CD4-positive, alpha-beta T cell treated with Interleukin-4 for 4 hours (primary cell): ENCODE measurements around the gene TJP3.

ENCODE experiments used
- DNase-seq: peaks from one replicate; pipeline ENCODE4 v3.0.0-alpha.2; 2020

Gene TJP3

GRCh38 chr19:3671680-3672574, 36.3 kb upstream of the TJP3 start:
- DNase-seq: peak; percentile 26

DNA sequence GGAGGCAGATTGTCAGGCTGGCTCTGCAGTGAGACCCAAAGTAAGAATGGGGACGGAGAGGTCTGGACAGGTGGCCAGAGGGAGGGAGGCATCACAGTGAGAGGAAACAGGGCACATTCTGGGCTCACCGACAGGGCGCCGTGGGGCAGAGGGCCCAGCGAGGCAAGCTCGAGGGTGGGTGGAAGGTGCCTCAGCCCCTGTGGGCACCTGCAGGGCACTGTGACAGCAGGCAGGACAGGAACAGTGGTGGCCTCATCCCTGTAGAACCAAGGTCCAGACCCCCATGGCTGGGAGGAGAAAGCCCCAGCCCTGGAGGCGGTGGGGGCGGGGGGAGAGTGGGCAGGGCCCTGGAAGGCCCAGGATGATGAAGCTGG, 35.6 kb upstream of the TJP3 start:
- no peak for DNase-seq

GRCh38 chr19:3672993-3673392, 35.2 kb upstream of the TJP3 start:
- no peak for DNase-seq

DNA sequence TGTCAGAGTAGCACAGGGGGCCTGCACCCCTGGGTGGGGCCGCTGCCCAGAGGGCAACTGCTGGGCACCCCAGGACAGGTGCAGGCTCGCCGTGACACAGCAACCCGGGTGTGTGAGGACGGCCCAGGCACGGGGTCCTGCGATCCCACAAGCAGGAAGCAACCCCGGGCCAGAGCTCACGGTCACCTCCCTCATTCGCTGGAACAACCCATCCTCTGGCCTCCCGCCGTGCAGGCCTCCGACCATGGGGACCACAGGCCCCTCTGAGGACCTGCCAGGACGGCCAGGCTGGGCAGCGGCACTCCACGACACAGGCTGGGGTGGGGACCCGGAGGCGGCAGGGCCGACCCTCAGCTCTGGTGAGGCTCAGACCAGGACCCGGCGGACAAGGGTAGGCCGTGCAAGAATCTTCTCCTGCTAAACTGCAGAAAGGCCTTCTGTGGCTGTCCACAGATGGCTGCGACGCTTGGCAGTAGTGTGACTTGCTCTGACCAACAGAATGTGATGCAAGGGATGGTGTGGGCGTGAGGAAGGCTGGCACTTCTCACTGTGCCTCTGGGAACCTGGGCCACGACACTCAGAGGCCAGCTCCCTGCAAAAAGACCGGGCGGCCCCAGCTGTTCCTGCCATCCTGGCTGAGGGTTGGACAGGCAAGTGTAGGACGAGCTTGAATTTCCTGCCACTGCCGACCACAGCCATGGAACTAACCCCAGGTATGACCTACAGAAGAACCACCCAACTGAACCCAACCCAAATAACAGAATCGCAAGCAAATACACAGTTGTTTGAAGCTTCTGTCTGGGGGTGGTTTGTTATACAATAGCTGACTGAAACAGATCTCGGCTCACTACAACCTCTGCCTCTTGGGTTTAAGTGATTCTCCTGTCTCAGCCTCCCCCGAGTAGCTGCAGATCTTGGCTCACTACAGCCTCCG, 34.4 kb upstream of the TJP3 start:
- DNase-seq: no peak

GRCh38 chr19:3674784-3675543, 33.2 kb upstream of the TJP3 start:
- no peak for DNase-seq

DNA sequence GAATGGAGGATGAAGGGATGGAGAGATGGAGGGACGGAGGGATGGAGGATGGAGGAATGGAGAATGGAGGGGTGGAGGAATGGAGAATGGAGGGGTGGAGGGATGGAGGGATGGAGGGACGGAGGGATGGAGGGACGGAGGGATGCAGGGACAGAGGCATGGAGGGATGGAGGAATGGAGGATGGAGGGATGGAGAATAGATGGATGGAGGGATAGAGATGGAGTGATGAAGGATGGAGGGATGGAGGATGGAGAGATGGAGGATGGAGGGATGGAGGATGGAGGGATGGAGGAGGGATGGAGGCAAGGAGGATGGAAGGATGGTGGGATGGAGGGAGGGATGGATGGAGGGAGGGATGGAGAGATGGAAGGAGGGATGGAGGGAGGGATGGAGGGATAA, 30.0 kb upstream of the TJP3 start:
- DNase-seq: no peak

GRCh38 chr19:3679138-3679537, 29.0 kb upstream of the TJP3 start:
- DNase-seq: no peak

GRCh38 chr19:3679581-3679980, 28.6 kb upstream of the TJP3 start:
- no peak for DNase-seq

DNA sequence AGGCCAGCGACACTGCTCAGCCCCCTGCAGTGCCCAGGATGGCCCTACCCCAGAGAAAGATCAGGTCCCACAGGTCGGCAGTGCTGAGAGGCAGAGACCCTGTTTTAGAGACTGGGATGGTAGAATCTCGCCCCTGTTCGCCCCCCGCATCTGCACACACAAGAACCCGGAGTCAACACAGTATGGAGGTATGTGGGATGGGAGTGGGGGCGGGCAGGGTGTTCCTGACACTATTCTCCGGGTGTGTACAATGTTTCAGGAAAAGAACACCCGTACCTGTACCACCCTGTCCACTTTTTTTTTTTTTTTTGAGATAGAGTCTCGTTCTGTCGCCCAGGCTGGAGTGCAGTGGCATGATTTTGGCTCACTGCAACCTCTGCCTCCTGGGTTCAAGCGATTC, 27.2 kb upstream of the TJP3 start:
- no peak for DNase-seq

DNA sequence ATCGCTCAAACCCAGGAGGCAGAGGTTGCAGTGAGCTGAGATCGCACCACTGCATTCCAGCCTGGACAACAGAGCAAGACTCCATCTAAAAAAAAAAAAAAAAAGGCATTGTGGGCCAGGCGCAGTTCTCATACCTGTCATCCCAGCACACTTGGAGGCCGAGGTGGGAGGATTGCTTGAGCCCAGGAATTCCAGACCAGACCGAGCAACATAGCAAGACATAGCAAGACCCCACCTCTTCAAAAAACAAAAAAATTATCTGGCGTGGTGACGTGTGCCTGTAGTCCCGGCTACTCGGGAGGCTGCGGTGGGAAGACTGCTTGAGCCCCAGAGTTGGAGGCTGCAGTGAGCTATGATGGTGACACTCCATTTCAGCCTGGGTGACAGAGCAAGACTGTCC, 25.9 kb upstream of the TJP3 start:
- no peak for DNase-seq

DNA sequence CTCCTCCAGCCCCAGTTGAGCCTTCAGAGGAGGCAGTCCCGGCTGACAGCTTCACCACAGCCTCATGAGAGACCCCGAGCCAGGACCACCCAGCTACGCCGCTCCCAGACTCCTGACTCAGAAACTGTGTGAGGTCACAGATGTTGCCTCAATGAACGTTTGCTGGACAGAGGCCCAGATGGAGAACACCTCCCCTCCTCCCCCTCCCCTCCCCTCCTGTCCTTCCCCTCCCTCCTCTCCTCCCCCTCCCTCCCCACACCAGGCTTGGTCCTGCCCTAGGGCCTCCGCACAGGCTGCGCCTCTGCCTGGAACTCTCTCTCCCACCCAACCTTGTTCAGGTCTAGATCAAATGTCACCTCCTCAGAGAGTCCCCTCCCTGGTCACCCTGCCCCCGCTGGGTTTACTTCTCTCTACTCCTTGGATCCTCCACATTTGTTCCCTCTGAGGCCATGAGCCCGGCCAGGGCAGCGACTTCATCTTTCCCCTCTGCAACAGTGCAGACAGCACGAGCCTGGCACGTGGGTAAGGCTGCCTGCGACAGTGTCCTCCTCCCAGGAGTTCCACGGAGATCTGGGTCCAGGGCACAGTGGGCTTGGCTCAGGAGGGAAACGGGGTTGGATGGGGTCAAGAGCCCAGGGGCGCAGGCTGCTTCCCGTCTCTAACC, 25.3 kb upstream of the TJP3 start:
- DNase-seq: no peak

GRCh38 chr19:3683405-3684053, 24.7 kb upstream of the TJP3 start:
- DNase-seq: no peak

- no peak for DNase-seq
These were observed 23.9 kb upstream of the TJP3 start for GRCh38 chr19:3684054-3684816.

GRCh38 chr19:3684817-3685410, 23.3 kb upstream of the TJP3 start:
- no peak for DNase-seq

DNA sequence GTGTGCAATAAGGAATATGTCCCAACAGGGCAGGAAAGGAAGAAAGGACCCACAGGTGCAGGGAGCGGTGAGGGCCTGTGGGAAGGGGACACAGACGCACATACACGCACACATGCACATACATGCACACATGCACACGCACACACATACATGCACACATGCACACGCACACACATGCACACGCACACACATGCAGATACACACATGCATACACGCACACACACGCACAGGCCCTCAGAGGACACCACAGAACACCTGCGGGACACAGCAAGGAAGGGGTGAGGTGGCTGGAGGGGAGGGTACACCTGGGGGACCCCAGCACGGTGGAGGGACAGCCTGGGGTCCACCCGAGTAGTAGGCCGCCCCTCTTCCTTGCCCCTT, 20.8 kb upstream of the TJP3 start:
- DNase-seq: no peak

GRCh38 chr19:3687774-3688706, 20.1 kb upstream of the TJP3 start:
- DNase-seq: peak; percentile 33

DNA sequence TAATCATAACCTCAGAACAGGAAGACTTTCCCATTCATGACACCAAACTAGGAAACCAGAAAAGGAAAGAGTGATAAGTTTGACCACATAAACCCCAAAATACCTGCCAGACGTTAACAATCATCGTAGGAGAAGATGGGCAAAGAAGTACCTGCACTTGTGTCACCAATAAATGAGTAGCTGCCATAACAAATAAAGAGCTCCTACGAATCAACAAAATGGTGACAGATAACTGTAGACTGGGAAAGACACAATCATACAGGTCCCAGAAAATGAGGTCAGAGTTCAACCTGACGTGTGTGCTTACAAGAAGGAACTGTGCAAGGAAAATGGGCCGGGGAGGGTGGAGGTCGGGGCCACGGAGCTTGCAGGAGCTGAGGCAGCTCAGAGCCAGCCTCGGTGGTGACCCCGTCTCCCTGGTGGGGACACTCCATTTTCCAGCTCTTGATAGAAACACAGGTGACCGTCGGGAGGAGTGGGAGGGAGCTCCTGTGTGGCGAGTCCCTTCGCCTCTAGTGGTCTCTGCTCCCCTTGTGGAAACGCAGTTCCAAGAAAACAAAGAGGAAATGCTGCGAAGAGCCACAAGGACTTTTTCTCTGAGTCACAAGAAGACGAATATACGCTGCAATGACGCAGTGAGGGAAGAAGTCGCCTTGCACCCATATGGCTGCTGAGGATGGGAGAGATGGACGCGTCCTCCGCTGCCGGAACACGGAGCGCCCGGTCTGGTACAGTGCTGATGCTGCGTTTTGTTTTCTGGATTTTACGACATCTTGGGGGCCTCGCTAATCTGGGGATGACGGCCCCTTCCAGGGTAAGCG, 17.4 kb upstream of the TJP3 start:
- no peak for DNase-seq

- no peak for DNase-seq
These were observed 16.8 kb upstream of the TJP3 start for GRCh38 chr19:3691372-3691716.

DNA sequence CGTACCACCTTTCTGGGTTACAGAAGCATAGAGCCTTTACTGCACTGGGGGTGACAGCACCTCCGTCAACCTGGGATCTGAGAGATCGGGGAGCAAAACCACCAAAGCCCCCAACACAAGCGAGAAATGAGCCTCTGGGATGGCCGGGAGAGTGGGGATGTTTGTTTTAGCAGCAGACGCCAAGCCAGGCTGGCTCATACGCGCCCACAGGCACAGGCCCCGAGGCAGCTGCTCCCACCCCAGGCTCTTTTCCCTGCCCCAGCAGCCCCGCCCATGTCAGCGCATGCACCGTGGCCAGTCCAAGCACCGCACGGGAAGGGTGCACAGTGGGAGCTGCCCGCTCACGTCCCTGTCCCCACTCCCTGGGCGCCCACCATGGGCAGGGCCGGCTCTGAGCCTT, 16.5 kb upstream of the TJP3 start:
- DNase-seq: no peak
